ENCODE measurements around the gene NCKAP5. TPM values are rescaled to one million over a fixed set of nuclear protein-coding genes. Genes with fewer than 3 reads are reported as not detected.
"Not testable (repeated sequence)": the region's sequence is repeated elsewhere in the genome, so short reads cannot be mapped to it uniquely, and the experiment has no call there.

NCKAP5 gene
- total and polyA plus RNA-seq, 2 of the 13 experiments (the other 11 are each of a cell fraction or from before 2014, with no cell fraction given) = 0.01 TPM; not detected in 1

DNA sequence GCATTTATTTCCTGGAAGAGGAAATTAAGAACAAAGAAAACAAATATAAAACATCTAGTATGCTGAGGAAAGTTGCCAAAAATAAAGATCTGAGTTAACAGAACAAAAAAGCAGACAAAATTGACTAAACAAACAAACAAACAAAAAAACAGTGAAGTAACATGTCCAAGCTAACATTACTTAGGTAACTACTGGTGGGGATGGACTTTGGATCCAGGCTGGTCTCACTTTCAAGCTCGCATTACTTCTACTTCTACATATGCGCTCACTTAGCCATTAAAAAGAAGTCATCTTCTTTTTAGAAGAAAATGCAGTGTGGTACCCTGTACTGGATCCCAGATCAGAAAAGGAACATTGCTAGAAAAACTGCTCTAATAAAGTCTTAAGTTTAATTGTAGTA lies 358.9 kb downstream of the NCKAP5 start (continued):
- TF ChIP-seq, protein P1, sequence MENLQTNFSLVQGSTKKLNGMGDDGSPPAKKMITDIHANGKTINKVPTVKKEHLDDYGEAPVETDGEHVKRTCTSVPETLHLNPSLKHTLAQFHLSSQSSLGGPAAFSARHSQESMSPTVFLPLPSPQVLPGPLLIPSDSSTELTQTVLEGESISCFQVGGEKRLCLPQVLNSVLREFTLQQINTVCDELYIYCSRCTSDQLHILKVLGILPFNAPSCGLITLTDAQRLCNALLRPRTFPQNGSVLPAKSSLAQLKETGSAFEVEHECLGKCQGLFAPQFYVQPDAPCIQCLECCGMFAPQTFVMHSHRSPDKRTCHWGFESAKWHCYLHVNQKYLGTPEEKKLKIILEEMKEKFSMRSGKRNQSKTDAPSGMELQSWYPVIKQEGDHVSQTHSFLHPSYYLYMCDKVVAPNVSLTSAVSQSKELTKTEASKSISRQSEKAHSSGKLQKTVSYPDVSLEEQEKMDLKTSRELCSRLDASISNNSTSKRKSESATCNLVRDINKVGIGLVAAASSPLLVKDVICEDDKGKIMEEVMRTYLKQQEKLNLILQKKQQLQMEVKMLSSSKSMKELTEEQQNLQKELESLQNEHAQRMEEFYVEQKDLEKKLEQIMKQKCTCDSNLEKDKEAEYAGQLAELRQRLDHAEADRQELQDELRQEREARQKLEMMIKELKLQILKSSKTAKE (CRISPR knock-in tag; IDR thresholded peaks at IDR 0.05; ENCODE audit: borderline replicate concordance) = no peak
- TF ChIP-seq, protein P2, sequence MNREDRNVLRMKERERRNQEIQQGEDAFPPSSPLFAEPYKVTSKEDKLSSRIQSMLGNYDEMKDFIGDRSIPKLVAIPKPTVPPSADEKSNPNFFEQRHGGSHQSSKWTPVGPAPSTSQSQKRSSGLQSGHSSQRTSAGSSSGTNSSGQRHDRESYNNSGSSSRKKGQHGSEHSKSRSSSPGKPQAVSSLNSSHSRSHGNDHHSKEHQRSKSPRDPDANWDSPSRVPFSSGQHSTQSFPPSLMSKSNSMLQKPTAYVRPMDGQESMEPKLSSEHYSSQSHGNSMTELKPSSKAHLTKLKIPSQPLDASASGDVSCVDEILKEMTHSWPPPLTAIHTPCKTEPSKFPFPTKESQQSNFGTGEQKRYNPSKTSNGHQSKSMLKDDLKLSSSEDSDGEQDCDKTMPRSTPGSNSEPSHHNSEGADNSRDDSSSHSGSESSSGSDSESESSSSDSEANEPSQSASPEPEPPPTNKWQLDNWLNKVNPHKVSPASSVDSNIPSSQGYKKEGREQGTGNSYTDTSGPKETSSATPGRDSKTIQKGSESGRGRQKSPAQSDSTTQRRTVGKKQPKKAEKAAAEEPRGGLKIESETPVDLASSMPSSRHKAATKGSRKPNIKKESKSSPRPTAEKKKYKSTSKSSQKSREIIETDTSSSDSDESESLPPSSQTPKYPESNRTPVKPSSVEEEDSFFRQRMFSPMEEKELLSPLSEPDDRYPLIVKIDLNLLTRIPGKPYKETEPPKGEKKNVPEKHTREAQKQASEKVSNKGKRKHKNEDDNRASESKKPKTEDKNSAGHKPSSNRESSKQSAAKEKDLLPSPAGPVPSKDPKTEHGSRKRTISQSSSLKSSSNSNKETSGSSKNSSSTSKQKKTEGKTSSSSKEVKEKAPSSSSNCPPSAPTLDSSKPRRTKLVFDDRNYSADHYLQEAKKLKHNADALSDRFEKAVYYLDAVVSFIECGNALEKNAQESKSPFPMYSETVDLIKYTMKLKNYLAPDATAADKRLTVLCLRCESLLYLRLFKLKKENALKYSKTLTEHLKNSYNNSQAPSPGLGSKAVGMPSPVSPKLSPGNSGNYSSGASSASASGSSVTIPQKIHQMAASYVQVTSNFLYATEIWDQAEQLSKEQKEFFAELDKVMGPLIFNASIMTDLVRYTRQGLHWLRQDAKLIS (CRISPR knock-in tag; IDR thresholded peaks at IDR 0.05) = no peak
- no peak for TF ChIP-seq HNF4G (IDR thresholded peaks at IDR 0.05; ENCODE audit: borderline replicate concordance, low read depth, low read length)
- TF ChIP-seq HNF4G (CRISPR knock-in tag; IDR thresholded peaks at IDR 0.05; ENCODE audit: borderline replicate concordance, low read depth) = no peak
- no peak for TF ChIP-seq PCBP2 (optimal IDR thresholded peaks at IDR 0.05; ENCODE audit: low read depth, low read length, poor library complexity, severe bottlenecking)
- TF ChIP-seq ARID4A (CRISPR knock-in tag; IDR thresholded peaks at IDR 0.05; ENCODE audit: borderline replicate concordance) = no peak
- TF ChIP-seq THYN1 (CRISPR knock-in tag; IDR thresholded peaks at IDR 0.05; ENCODE audit: borderline replicate concordance, low read depth) = no peak
- TF ChIP-seq ZBTB37 (CRISPR knock-in tag; IDR thresholded peaks at IDR 0.05) = no peak

DNA sequence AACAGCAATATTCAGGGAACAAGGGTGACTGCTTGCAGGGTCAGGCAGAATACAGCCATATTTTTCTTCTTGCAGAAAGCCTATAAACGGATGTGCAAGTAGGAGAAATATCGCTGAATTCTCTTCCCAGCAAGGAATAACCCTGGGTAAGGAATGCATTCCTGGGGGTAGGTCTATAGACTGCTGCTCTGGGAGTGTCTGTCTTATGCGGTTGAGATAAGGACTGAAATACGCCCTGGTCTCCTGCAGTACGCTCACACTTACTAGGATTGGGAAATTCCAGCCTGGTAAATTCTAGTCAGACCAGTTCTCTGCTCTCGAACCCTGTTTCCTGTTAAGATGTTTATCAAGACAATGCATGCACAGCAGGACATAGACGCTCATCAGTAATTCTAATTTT lies 361.6 kb downstream of the NCKAP5 start:
- CTCF ChIA-PET (ENCODE audit: low intra/inter-chr PET ratio, low total read pairs); H2AFZ ChIP-seq (ENCODE audit: low read length); FAIRE-seq; H3K4me3 ChIP-seq (replicated peaks in 1 of 3; ENCODE audit: insufficient read depth in 1 of 3, low read depth in 2 of 3, low read length in 3 of 3); H3K4me1 ChIP-seq (ENCODE audit: insufficient read depth, low read length); H3K4me2 ChIP-seq (ENCODE audit: low read depth, low read length); H3K9ac ChIP-seq (ENCODE audit: insufficient read depth, low read depth, low read length); H3K79me2 ChIP-seq (ENCODE audit: insufficient read depth, low read length); intact Hi-C loops (cut with micrococcal nuclease; ENCODE audit: unreplicated experiment); H3K27me3 ChIP-seq (ENCODE audit: control insufficient read depth in 1 of 2, insufficient read depth in 2 of 2, low read length in 2 of 2); DNase-seq (ENCODE audit: low spot score); POLR2A ChIA-PET; H3K27ac ChIP-seq (ENCODE audit: extremely low read length, insufficient read depth, low read length); ATAC-seq; H4K20me1 ChIP-seq (ENCODE audit: insufficient read depth, low read length); in situ Hi-C loops (cut with HindIII; ENCODE audit: extremely low pct_ligation_motif_present, low pct_unique_long_range_greater_than_20kb); BruUV-seq (replicated peaks); H3K36me3 ChIP-seq (replicated peaks in 1 of 2; ENCODE audit: control insufficient read depth in 1 of 2, insufficient read depth in 2 of 2, low read length in 2 of 2): not testable (repeated sequence)
- H3K9me3 ChIP-seq (ENCODE audit: low read length) = peaks cover 50% of the 10 kb centered on the region
- 44% methylated on average over 7 of the region's 7 CpGs for WGBS (ENCODE audit: low lambda C conversion rate)

All from HepG2 (cell line).